ENCODE results near the gene RFXANK.
"Not testable (repeated sequence)": the region's sequence is repeated elsewhere in the genome, so short reads cannot be mapped to it uniquely, and the experiment has no call there.

The RFXANK gene

GRCh38 chr19:19169236-19170052, 22.6 kb upstream of the RFXANK start:
- DNase-seq (ENCODE audit: insufficient read length, low spot score) (no peak), FAIRE-seq (peak; percentile 65)

DNA sequence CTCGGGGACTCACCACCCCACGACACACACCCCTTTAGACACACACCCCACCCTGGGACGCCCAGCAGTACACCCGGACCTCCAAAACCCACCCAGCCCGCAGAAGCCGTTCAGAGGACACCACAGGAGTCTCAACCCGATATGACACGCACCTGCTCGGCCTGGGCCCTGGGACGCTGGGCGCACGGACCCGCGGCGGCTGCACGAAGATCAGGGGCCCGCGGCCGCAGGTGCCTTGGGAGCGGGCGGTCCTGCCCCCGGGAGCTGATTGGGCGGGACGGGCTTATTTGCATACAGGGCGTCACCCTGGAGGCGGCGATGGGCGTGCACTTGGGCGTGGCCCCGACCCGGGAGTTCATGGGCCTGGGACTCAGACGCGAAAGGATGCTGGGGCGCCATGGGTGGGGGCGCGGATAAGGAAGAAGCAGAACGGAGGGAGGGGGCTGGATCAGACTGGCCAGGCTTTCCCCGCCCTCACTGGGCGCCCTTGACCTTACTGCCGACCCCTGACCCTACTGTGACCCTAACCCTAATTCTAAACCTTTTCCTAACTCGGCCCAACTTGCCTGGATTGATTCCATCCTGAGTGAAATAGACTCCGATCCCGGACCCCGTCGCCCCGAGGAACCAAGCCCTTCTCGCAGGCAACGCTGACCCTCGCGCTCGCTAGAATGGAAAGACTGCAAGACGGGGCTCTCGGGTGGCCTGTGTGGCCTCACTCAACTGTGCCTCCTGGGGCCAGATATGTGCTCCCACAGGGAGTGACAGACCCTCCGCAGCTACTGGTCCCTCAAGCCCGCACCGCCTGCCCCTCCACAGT, 21.8 kb upstream of the RFXANK start, which contains the start of gene MEF2B:
Gene MEF2B (minus strand): TSS at position 211 of the 820 bp plus-strand sequence. CDS start 19,528 bp downstream, outside the sequence.
- peak; percentile 88 for DNase-seq (ENCODE audit: insufficient read length, low spot score)
- peak; percentile 82 for FAIRE-seq

DNA sequence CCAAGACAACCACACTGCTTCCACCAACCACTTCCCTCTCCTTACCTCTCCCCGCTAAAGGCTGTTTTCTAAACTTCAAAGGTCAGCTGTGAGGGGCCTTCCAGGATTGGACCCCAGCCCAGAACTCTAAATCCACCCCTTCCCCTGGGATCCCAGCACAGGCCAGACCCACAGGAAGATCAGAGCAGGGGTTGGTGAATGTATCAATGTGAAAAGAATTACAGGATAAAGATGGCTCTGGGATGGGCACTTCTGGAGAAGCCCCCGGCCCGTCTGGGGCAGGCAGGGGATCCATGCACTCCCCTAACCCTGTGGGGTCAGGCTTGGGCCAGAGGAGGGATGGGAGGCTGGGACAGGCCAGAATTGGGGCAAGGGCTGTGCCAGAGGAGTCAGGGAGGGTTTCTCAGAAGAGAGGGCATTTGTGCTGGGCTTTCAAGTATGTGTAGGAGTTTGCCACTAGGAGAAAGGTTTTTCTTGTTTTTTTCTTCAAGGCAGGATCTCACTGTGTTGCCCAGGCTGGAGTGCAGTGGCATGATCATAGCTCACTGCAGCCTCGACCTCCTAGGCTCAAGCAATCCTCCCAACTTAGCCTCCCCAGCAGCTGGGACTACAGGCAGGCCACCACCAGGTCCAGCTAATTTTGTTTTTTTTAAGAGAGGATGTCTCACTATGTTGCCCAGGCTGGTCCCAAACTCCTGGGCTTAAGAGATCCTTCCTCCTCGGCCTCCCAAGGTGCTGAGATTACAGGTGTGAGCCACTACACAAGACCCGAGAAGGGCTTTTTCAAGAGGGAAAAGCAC, 21.0 kb upstream of the RFXANK start:
- DNase-seq (ENCODE audit: insufficient read length, low spot score) (no peak), FAIRE-seq (no peak)

GRCh38 chr19:19171821-19172532, 20.1 kb upstream of the RFXANK start:
- FAIRE-seq: no peak
- DNase-seq (ENCODE audit: insufficient read length, low spot score): no peak

DNA sequence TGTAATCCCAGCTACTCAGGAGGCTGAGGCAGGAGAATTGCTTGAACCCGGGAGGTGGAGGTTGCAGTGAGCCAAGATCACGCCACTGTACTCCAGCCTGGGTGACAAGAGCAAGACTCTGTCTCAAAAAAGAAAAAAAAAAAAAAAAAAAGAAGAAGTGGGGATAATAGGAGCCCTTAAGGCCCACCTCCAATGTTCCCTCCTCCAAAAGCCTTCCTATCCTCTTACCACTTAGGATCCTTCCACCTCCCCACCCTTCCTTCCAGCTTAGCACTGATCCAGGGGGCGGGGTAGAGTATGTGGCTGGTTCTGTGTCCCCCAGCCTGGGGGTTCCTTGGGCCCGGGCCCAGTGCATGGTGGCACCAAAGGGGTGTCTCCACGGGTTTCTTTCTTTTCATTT, 18.8 kb upstream of the RFXANK start:
- not testable (repeated sequence) for DNase-seq (ENCODE audit: insufficient read length, low spot score); FAIRE-seq

DNA sequence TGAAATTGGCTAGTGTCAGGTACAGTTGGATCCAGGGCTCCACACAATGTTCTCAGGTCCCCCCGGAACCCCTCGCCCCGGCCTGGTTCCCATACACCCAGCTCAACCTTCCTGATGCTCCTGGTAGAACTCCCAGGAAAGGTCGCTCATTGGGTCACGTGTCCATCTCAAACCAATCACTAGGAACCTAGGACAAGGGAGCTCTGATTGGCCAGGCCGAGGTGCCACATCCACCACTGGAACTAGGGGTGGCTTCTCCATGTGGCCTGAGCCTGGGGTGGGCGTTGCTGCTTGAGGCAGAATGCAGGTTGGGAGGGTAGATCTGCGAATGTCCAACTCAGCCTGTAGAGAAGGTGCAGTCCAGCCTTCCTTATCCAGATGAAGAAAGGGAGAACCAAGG, 15.1 kb upstream of the RFXANK start:
- FAIRE-seq (no peak), DNase-seq (ENCODE audit: insufficient read length, low spot score) (no peak)

- FAIRE-seq: no peak
These were observed 12.3 kb upstream of the RFXANK start for GRCh38 chr19:19179548-19180441.

GRCh38 chr19:19181488-19181998, 10.5 kb upstream of the RFXANK start:
- no peak for DNase-seq (ENCODE audit: insufficient read length, low spot score)
- FAIRE-seq: no peak

More at GRCh38 chr19:19179548-19180441, 12.3 kb upstream of the RFXANK start:
- DNase-seq (ENCODE audit: insufficient read length, low spot score): no peak

DNA sequence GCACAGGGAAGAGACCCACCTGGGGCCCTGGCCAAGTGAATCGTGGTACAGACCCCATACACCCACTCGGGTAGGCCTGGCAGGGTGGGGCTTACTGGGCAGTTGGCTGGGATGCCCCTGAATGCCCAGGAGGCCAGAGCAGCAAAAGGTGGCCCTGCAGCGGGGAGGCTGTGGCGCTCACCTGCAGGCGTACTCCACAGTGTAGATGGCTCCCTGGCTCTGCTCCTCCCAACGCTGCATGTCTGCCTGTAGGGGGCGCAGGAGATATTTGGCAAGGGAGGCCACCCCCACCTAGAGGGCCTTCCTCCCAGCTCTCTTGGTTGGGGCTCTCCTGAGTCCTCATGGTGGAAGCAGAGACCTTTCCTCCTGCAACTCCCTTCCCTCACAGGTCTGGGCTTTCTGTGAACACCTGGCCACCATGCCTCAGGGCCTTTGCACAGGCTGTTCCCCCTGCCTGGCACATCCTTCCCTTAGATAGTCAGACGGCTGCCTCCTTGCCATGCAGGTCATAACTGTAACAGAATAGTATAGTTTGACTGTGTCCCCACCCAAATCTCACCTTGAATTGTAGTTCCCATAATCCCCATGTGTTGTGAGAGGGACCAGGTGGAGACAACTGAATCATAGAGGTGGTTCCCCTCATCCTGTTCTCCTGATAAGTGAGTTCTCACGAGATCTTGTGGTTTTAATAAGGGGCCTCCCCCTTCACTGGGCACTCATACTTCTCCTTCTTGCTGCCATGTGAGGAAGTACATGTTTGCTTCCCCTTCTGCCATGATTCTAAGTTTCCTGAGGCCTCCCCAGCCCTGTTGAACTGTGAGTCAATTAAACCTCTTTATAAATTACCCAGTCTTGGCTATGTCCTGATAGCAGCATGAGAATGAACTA, 6.0 kb upstream of the RFXANK start:
- DNase-seq (ENCODE audit: insufficient read length, low spot score) (no peak), FAIRE-seq (peak; percentile 51)

GRCh38 chr19:19186742-19187141, 5.3 kb upstream of the RFXANK start:
- no peak for FAIRE-seq
- DNase-seq (ENCODE audit: insufficient read length, low spot score): no peak

- FAIRE-seq (no peak), DNase-seq (ENCODE audit: insufficient read length, low spot score) (no peak)
These were observed 335 bp upstream of the RFXANK start for GRCh38 chr19:19191768-19192077.

DNA sequence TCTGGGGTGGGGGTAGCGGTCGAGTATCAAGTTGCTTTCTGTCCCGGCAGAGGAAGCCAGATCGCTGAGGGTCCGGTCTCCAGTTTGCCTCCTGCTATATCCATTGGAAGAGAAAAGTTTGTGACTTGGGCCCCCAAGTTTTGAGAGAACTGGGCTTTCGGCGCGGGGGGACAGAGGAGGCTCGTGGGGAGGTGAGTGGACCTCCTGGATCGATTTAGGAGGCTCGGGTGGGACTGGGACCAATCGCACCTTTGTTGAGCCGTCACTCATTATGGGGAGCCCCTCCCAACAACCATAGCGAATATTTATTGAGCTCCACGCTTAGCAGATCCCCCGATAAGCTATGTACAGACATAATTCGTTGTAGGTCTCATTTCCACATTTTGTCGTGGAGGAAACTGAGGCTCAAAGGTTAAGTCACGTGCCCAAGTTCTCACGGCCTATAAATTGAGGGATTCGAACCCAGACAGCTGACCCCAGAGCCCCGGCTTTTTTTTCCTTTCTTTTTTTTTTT, 909 bp downstream of the RFXANK start:
- FAIRE-seq: peak; percentile 92
- no peak for DNase-seq (ENCODE audit: insufficient read length, low spot score)

DNA sequence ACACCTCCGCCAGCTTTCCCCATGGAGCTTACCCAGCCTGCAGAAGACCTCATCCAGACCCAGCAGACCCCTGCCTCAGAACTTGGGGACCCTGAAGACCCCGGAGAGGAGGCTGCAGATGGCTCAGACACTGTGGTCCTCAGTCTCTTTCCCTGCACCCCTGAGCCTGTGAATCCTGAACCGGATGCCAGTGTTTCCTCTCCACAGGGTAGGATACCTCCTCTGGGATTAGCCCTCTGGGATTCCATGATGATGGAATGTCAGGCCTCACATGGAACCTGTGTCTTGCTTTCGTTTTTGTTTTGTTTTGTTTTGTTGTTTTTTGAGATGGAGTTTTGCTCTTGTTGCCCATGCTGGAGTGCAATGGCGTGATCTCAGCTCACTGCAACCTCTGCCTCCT, 1.9 kb downstream of the RFXANK start:
- DNase-seq (ENCODE audit: insufficient read length, low spot score) (no peak), FAIRE-seq (no peak)

DNA sequence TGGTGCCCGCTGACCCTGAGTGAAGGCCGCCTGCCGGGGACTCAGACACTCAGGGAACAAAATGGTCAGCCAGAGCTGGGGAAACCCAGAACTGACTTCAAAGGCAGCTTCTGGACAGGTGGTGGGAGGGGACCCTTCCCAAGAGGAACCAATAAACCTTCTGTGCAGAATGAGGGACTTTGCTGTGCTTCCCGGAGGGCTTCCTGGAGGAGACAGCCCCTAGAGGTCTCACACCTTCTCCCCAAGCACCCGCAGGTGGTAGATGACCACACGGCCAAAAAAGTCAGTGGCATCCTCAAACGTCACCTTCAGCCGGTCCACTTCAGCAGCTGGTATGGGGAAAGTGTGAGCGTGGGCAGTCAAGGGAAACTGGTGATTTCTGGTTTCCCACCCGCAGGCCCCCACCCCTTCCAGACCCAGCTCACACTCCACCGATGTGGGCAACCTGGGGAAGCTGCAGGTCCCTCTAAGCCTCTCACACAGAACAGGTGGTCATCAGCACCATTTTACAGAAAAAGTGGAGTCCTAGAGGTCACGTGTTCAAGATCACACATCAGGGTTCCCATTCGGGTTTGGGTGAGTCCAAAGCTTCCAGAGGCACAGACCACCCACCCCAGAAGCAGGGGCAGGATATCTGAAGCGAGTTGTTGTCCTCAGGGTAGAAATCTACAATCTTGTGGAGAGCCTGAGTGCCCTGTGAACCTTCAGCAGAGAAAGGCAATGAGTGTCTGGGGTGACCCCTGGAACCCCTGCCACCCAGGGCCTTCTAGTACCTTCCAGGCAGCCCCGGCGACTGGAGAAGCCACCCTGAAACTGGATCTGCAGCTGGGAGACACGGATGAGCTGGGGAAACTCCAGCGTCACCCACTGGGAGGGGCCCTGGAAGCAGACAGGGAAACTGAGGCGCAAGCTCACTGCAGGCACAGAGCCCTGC, 9.9 kb downstream of the RFXANK start:
- FAIRE-seq (peak; percentile 33), DNase-seq (ENCODE audit: insufficient read length, low spot score) (no peak)

DNA sequence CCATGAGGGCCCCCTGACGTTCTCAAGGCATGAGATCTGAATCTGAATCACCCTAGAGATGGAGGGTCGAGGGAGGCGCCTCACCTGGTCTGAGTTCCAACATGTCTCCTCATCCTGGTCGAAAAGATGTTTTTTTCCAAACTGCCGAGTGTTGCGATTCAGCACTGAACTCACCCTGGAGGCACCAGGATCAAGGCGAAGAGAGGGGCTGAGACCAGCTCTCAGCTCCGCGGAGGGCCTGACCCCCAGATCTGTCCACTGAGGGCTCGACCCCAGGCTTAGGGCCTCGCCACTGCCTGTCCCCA, 10.6 kb downstream of the RFXANK start:
- DNase-seq (ENCODE audit: insufficient read length, low spot score): no peak
- no peak for FAIRE-seq

- DNase-seq (ENCODE audit: insufficient read length, low spot score) (peak; percentile 99), FAIRE-seq (peak; percentile 99)
These were observed 11.2 kb downstream of the RFXANK start, which contains the start of gene NR2C2AP for GRCh38 chr19:19203012-19203856. NR2C2AP (minus strand) TSS chr19:19203414; CDS start chr19:19203060, 354 bp downstream.
